C4-2B (cell line): ENCODE results near the gene CCDC171.

Experiments
- CTCF ChIP-seq: fragments of 450-650 bp; conservative IDR thresholded peaks from 2 replicates; pipeline ENCODE4 v1.5.1; 2017; ENCODE audit warnings: mild to moderate bottlenecking
- ZFX ChIP-seq: fragments of 450-650 bp; IDR thresholded peaks from 2 replicates; pipeline ENCODE4 v1.6.1; 2017

DNA sequence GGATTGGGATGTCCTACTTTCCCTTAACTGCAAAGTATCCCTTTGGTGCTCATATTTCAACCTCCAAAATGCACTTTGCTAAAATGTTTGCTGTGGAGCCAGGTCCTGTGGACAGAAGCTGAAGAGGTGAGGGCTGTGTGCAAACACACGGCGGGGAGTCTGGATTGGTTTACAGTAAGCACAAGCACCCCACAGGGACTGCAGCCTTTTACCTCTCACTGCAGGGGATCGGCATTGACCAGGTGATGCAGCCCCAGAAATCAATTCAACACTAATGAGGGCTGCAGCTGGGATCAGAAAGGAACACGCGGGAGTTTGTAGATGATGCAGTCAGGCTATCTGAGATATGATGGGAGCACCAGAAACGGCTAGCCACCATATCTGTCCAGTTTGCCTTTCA is 450.9 kb downstream of the CCDC171 start:
- TF ChIP-seq CTCF (no peak), ZFX (no peak)
